Transverse colon (tissue), 3 donors: Measurements from ENCODE around the gene TBC1D16.

Source experiments
- POLR2A ChIP-seq: fragments of 450-650 bp; IDR thresholded peaks from one replicate; pipeline ENCODE4 v1.6.1; 2016; ENCODE audit warnings: antibody characterized with exemption, mild to moderate bottlenecking, moderate library complexity
- TF ChIP-seq, protein P1 (sequence below), 5 experiments: fragments of 200-600 bp in 3 of 5; fragments of 450-650 bp in 2 of 5; sonication (generic) in 3 of 5; IDR thresholded peaks; 1 replicate in 2 of 5; 2 replicates in 3 of 5; pipeline ENCODE4 v1.5.1; 2016 to 2017; ENCODE audit warnings: antibody characterized with exemption in 5 of 5, inconsistent platforms in 3 of 5, mild to moderate bottlenecking in 2 of 5, moderate library complexity in 1 of 5

DNA sequence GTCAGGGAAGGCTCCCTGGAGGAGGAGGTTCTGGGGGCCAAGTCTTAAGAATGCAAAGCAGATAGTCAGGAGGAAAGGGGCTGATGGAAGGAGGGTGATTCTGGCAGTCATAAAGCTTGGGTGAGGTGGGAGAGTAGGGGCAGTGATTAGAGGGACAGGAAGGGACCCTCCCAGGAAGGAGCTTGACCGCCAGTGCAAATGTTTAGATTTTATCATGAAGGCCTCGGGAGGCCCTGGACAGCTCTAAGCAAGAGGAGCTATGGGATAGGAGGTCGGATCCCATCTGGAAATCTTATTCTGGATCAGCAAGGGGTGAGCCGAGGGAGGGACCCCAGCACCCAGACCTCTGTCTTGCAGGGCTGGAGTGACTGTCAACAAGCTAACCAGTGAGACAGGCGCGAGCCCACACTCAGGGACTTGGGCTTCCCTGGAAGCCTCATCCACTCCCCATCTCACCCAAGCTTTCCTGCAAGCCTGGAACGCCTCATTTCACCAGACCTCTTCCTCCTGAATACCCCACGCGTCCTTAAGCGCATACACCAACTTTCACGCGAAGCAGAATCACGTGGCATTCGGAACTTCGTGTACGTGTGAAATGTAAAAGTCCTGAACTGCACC, 144.4 kb downstream of the TBC1D16 start:
- TF ChIP-seq POLR2A: no peak
- TF ChIP-seq, protein P1, sequence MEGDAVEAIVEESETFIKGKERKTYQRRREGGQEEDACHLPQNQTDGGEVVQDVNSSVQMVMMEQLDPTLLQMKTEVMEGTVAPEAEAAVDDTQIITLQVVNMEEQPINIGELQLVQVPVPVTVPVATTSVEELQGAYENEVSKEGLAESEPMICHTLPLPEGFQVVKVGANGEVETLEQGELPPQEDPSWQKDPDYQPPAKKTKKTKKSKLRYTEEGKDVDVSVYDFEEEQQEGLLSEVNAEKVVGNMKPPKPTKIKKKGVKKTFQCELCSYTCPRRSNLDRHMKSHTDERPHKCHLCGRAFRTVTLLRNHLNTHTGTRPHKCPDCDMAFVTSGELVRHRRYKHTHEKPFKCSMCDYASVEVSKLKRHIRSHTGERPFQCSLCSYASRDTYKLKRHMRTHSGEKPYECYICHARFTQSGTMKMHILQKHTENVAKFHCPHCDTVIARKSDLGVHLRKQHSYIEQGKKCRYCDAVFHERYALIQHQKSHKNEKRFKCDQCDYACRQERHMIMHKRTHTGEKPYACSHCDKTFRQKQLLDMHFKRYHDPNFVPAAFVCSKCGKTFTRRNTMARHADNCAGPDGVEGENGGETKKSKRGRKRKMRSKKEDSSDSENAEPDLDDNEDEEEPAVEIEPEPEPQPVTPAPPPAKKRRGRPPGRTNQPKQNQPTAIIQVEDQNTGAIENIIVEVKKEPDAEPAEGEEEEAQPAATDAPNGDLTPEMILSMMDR (IDR thresholded peaks at IDR 0.05): no peak
